Dendritic cell treated with granulocyte-macrophage colony-stimulating factor and Interleukin-4, amounts not matched to agents 40 ng/mL and 50 ng/mL, for 4 days (primary cell): Measurements from ENCODE around the gene THAP10.
"Not testable (repeated sequence)": the region's sequence is repeated elsewhere in the genome, so short reads cannot be mapped to it uniquely, and the experiment has no call there.

Source experiments
- H3K27ac Mint-ChIP-seq: one replicate; pipeline ENCODE4 v1.8.0; 2022; ENCODE audit warnings: mild to moderate bottlenecking, mixed read lengths
- H3K27me3 Mint-ChIP-seq: one replicate; pipeline ENCODE4 v1.8.0; 2022; ENCODE audit warnings: mild to moderate bottlenecking, mixed read lengths
- H3K36me3 Mint-ChIP-seq: one replicate; pipeline ENCODE4 v1.8.0; 2022; ENCODE audit warnings: low read depth, mixed read lengths
- H3K4me1 Mint-ChIP-seq: one replicate; pipeline ENCODE4 v1.8.0; 2022; ENCODE audit warnings: low read depth, mixed read lengths
- H3K4me3 Mint-ChIP-seq: one replicate; pipeline ENCODE4 v1.8.0; 2022; ENCODE audit warnings: mild to moderate bottlenecking, moderate library complexity, mixed read lengths
- H3K9me3 Mint-ChIP-seq: one replicate; pipeline ENCODE4 v1.8.0; 2022; ENCODE audit warnings: mixed read lengths
- intact Hi-C: fragments of 100-400 bp; cut with micrococcal nuclease; formaldehyde crosslinking; loops from one replicate; pipeline ENCODE4 v1.15.0; 2022

THAP10 gene

DNA sequence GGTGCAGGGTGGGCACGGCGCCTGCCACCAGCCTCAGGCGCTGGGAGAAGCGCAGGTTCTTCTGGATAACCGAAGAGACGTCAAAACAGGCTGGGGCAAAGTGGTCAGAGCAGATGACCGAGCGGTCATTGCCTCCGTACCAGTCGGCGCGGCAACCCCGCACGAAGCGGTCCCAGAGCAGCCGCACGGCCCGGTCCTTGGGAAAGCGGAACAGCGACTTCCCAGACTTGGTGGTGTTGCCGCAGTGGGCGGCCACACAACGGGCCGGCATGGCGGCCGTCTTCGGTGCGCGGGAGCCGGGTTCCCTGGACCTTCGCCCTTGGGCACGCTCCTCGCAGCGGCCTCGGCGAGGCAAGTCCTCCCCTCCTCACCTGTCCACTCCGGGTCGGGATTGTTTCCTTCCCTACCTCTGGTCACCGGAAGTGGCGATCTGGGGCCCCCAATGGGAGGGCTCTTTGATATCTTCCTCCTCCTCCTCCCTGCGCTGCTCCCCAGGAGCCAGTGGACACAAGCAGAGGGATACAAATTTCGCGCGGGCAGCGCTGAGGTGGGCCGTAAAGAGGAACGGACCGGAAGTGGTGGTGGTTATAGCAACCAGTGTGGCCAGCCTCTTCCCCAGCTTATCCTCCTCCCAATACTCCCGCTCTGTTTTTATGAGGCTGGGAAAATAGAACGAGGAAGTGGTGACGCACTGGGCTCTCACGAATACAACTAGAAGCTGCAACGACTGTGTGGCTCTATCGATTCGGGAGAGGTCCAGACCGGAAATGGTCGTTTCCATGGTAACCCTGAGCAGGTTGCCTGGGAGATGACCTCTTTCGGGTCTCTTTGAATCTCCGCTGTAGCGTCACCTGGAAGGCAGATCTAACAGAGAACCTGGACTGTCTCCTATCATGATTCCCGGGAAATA is at the start of gene THAP10, which contains the start of gene LRRC49:
THAP10 (minus strand) TSS at position 432 of the 910 bp plus-strand sequence; CDS start at position 271, 161 bp downstream.
LRRC49 (plus strand) TSS at position 825 of the 910 bp plus-strand sequence; CDS start at position 894, 69 bp downstream.
- intact Hi-C loops, result no loop called here

GRCh38 chr15:70936326-70936725 is 44.1 kb upstream of the THAP10 start:
- intact Hi-C loops, result no loop called here
- peaks cover 3% of the 10 kb centered on the region for H3K27me3 Mint-ChIP-seq

More for the DNA sequence above, at the start of gene THAP10, which contains the start of gene LRRC49:
- Mint-ChIP-seq H3K4me3 (peak within 1 kb of the TSS; percentile 89), H3K27ac (peak within 1 kb of the TSS; percentile 81), H3K9me3 (no peaks in the 10 kb centered on the region), H3K36me3 (peaks cover 8% of the 10 kb centered on the region), H3K27me3 (peaks cover 9% of the 10 kb centered on the region), H3K4me1 (peaks cover 16% of the 10 kb centered on the region)

GRCh38 chr15:70935631-70936030 is 43.4 kb upstream of the THAP10 start:
- H3K36me3 Mint-ChIP-seq, result no peaks in the 10 kb centered on the region
- no peak overlapping the region for H3K4me3 Mint-ChIP-seq
- peaks cover 3% of the 10 kb centered on the region for H3K27me3 Mint-ChIP-seq
- H3K4me1 Mint-ChIP-seq, result peaks cover 6% of the 10 kb centered on the region
- H3K9me3 Mint-ChIP-seq, result no peaks in the 10 kb centered on the region
- intact Hi-C loops, result no loop called here
- H3K27ac Mint-ChIP-seq, result no peak overlapping the region

More at GRCh38 chr15:70936326-70936725, 44.1 kb upstream of the THAP10 start:
- no peak overlapping the region for H3K27ac Mint-ChIP-seq
- no peaks in the 10 kb centered on the region for H3K9me3 Mint-ChIP-seq
- no peaks in the 10 kb centered on the region for H3K36me3 Mint-ChIP-seq
- peaks cover 6% of the 10 kb centered on the region for H3K4me1 Mint-ChIP-seq
- no peak overlapping the region for H3K4me3 Mint-ChIP-seq

DNA sequence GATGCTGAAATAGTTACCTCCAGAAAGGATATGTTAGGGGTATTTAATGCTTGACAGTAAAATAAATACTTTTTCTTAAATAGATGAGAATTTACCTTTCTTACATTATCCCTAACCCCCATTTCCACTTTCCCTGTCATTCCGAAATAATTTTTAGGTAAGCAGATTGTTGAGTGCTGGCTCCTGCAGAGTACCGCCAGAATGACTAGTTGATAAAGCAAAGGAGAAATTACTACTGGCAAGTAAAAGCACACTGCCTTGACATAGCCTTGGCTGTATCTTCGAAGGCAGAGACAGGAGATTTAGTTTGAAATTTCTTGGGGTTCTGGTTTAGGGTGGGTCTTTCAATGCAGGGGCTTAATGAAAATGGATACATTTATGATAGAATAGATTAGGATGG is 41.2 kb upstream of the THAP10 start:
- intact Hi-C loops, result no loop called here
- peaks cover 6% of the 10 kb centered on the region for H3K4me1 Mint-ChIP-seq
- no peak overlapping the region for H3K27ac Mint-ChIP-seq
- H3K9me3 Mint-ChIP-seq, result no peaks in the 10 kb centered on the region
- peaks cover 3% of the 10 kb centered on the region for H3K27me3 Mint-ChIP-seq
- no peak overlapping the region for H3K4me3 Mint-ChIP-seq
- H3K36me3 Mint-ChIP-seq, result no peaks in the 10 kb centered on the region

- Mint-ChIP-seq H3K27ac (no peak overlapping the region), H3K36me3 (no peaks in the 10 kb centered on the region), H3K27me3 (peaks cover 3% of the 10 kb centered on the region), H3K4me1 (peaks cover 6% of the 10 kb centered on the region), H3K9me3 (no peaks in the 10 kb centered on the region), H3K4me3 (no peak overlapping the region)
- intact Hi-C loops, result no loop called here
Observed at GRCh38 chr15:70932397-70932796, 40.2 kb upstream of the THAP10 start.

DNA sequence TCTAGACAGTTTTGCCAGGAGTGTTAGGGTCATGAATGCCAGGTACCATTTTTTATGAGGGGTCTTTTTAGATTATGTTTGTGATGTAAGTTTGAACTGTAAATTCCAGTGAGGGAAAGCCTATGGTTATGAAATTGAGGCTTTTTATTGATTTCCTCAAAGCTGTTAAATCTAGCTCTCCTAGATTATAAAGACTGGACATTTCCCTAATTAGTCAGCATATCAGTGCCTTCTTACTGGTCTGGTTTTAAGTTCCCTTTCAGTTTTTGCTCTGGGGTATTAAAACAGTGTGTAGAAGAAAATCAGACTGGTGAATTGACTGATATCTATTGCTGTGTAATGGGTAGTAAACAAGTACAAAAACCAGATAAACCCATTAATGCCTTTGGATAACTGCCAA is 39.6 kb upstream of the THAP10 start:
- intact Hi-C loops, result no loop called here
- H3K4me1 Mint-ChIP-seq, result peaks cover 6% of the 10 kb centered on the region
- H3K27me3 Mint-ChIP-seq, result peaks cover 3% of the 10 kb centered on the region
- no peaks in the 10 kb centered on the region for H3K9me3 Mint-ChIP-seq
- H3K36me3 Mint-ChIP-seq, result no peaks in the 10 kb centered on the region
- H3K27ac Mint-ChIP-seq, result no peak overlapping the region
- no peak overlapping the region for H3K4me3 Mint-ChIP-seq

- H3K9me3 Mint-ChIP-seq, H3K36me3 Mint-ChIP-seq, H3K27me3 Mint-ChIP-seq, H3K27ac Mint-ChIP-seq, H3K4me3 Mint-ChIP-seq, intact Hi-C loops, H3K4me1 Mint-ChIP-seq: not testable (repeated sequence)
Observed at GRCh38 chr15:70926914-70927313, 34.7 kb upstream of the THAP10 start.

DNA sequence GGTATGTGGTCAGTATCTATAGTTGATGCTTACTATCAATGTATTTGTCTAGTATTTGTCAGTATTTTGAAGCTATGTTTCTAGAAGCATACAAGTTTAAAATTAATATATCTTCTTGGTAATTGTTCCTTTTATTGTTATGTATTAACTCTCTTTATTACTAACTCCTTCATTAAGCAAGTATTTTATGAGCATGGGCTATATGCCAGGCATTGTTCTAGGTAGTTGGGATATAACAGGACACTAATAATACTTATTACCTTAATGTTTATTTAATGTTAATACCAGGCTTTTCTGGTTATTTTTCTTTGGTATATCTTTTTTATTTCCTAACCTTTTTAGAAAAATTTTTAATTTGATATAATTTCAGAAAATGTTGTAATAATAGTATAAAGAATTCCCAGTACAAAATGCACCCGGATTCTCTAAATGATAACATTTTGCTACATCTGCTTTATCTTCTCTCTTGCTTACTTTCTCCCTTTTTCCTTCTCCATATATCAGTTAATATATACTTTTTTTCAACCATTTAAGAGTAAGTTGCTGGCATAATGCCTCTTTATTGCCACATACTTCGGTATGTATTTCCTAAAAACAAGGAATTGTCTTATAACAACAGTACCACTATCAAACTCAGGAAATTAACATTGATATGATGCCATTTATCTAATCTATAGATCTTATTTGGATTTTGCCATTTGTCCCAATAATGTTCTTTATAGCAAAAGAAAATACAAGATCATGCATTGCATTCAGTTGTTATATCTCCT is 31.3 kb upstream of the THAP10 start:
- intact Hi-C loops, result no loop called here
- no peak overlapping the region for H3K4me3 Mint-ChIP-seq
- no peaks in the 10 kb centered on the region for H3K36me3 Mint-ChIP-seq
- no peaks in the 10 kb centered on the region for H3K9me3 Mint-ChIP-seq
- H3K27ac Mint-ChIP-seq, result no peak overlapping the region
- H3K4me1 Mint-ChIP-seq, result no peaks in the 10 kb centered on the region
- H3K27me3 Mint-ChIP-seq, result peaks cover 5% of the 10 kb centered on the region

- intact Hi-C loops, result no loop called here
- Mint-ChIP-seq H3K4me3 (no peak overlapping the region), H3K9me3 (peaks cover 4% of the 10 kb centered on the region), H3K27me3 (peaks cover 5% of the 10 kb centered on the region), H3K36me3 (no peaks in the 10 kb centered on the region), H3K4me1 (no peaks in the 10 kb centered on the region), H3K27ac (no peak overlapping the region)
Observed at GRCh38 chr15:70922119-70922518, 29.9 kb upstream of the THAP10 start.

- Mint-ChIP-seq H3K4me3 (no peak overlapping the region), H3K27ac (no peak overlapping the region), H3K4me1 (no peaks in the 10 kb centered on the region), H3K27me3 (peaks cover 5% of the 10 kb centered on the region), H3K9me3 (peaks cover 8% of the 10 kb centered on the region), H3K36me3 (no peaks in the 10 kb centered on the region)
- intact Hi-C loops, result no loop called here
Observed at GRCh38 chr15:70920981-70921696, 28.9 kb upstream of the THAP10 start.

DNA sequence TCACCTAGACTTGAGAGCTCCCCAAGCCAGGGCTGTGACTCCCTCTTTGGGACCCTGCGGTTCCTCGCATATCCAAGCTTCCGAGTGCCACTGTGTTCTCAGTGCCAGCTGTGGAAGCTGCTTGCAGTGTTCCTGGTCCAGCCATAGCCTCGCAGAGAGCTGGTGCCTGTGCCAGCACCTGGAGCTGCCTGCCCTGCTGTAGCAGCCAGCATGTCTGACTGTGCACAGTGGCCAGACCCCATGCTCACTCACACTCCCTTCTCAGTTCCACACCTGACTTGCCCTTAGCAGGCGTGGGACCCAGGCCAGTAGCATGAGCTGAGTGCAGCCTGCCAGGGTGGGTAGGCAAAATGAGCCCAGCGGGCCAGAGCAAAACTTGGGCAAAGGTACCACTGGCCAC is 25.7 kb upstream of the THAP10 start:
- Mint-ChIP-seq H3K4me3 (no peak overlapping the region), H3K9me3 (peaks cover 8% of the 10 kb centered on the region), H3K27me3 (peaks cover 5% of the 10 kb centered on the region), H3K36me3 (no peaks in the 10 kb centered on the region), H3K27ac (no peak overlapping the region), H3K4me1 (no peaks in the 10 kb centered on the region)
- intact Hi-C loops, result no loop called here

DNA sequence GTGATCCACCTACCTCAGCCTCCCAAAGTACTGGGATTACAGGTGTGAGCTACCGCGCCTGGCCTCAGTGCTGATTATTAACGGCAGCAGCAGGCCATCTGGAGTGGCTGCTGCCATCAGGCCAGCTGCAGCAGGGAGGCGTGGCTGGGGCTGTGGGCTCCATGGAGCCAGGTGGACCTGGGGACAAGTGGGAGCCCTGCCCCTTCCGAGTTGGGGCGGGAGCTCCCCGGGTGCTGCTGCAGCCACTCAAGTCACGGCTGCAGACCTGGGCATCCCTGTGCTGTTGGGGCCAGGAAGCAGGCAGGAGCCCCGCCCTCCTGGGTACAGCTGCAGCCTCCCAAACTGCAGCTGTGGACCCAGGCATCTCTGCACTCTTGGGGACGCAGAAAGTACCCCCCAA is 24.3 kb upstream of the THAP10 start:
- H3K27ac Mint-ChIP-seq, result no peak overlapping the region
- H3K27me3 Mint-ChIP-seq, result no peaks in the 10 kb centered on the region
- no peak overlapping the region for H3K4me3 Mint-ChIP-seq
- peaks cover 8% of the 10 kb centered on the region for H3K9me3 Mint-ChIP-seq
- H3K4me1 Mint-ChIP-seq, result no peaks in the 10 kb centered on the region
- intact Hi-C loops, result no loop called here
- no peaks in the 10 kb centered on the region for H3K36me3 Mint-ChIP-seq

DNA sequence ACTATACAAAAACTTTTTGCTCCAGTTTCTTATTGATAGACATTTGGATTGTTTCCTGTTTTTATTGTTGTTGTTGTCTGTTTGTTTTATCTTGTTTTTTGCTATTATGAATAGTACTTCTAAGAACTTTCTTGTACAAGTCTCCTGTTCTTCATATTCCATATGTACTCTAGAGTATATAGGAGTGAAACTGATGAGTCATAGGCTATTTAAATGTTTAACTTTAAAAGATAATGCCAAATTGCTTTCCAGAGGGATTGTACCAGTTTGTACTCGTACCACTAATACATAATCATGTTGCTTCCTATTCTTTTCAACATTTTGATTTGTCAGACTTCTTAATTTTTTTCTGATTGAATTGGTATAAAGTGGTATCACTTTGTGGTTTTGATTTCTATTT is 20.0 kb upstream of the THAP10 start:
- peaks cover 21% of the 10 kb centered on the region for H3K9me3 Mint-ChIP-seq
- H3K4me1 Mint-ChIP-seq, result no peaks in the 10 kb centered on the region
- H3K36me3 Mint-ChIP-seq, result no peaks in the 10 kb centered on the region

More for the DNA sequence above, 20.0 kb upstream of the THAP10 start:
- intact Hi-C loops, result no loop called here
- Mint-ChIP-seq H3K27ac (no peak overlapping the region), H3K27me3 (peaks cover 2% of the 10 kb centered on the region), H3K4me3 (no peak overlapping the region)
